H9 (cell line): ENCODE measurements around the gene BCL6. TPM values are rescaled to one million over a fixed set of nuclear protein-coding genes. Genes with fewer than 3 reads are reported as not detected.

ENCODE experiments used
- DNase-seq: peaks from one replicate; pipeline ENCODE4 v3.0.0-alpha.2; 2017
- H2AFZ ChIP-seq: one replicate; pipeline ENCODE4 v1.6.1; 2013; ENCODE audit warnings: mild to moderate bottlenecking, low read length, control low read depth, moderate library complexity
- H2AK5ac ChIP-seq: 2 replicates; pipeline ENCODE4 v1.6.1; 2013; ENCODE audit warnings: low read length, control low read depth, mixed read lengths; ENCODE audit not compliant: insufficient read length
- H2BK120ac ChIP-seq: one replicate; pipeline ENCODE4 v1.6.1; 2013; ENCODE audit warnings: low read depth, mild to moderate bottlenecking, low read length, control low read depth, inconsistent platforms; ENCODE audit not compliant: poor library complexity, severe bottlenecking
- H2BK12ac ChIP-seq: 2 replicates; pipeline ENCODE4 v1.6.1; 2013; ENCODE audit warnings: low read length, control low read depth, mixed read lengths, low read depth; ENCODE audit not compliant: insufficient read length
- H2BK15ac ChIP-seq: 2 replicates; pipeline ENCODE4 v1.6.1; 2013; ENCODE audit warnings: low read depth, low read length, control low read depth
- H2BK20ac ChIP-seq: one replicate; pipeline ENCODE4 v1.6.1; 2013; ENCODE audit warnings: low read depth, mild to moderate bottlenecking, low read length, control low read depth, inconsistent platforms; ENCODE audit not compliant: poor library complexity, severe bottlenecking
- H2BK5ac ChIP-seq: 2 replicates; pipeline ENCODE4 v1.6.1; 2013; ENCODE audit warnings: low read length, control low read depth, mixed read lengths; ENCODE audit not compliant: insufficient read length
- H3K14ac ChIP-seq: 2 replicates; pipeline ENCODE4 v1.6.1; 2013; ENCODE audit warnings: low read length, control low read depth; ENCODE audit not compliant: insufficient read depth
- H3K18ac ChIP-seq: 2 replicates; pipeline ENCODE4 v1.6.1; 2013; ENCODE audit warnings: low read depth, mild to moderate bottlenecking, mixed read lengths, low read length, control low read depth; ENCODE audit not compliant: insufficient read length
- H3K23ac ChIP-seq: 2 replicates; pipeline ENCODE4 v1.6.1; 2013; ENCODE audit warnings: low read length, control low read depth, mixed read lengths, low read depth; ENCODE audit not compliant: insufficient read length
- H3K23me2 ChIP-seq: 2 replicates; pipeline ENCODE4 v1.6.1; 2013; ENCODE audit warnings: low read depth, mild to moderate bottlenecking, mixed read lengths, low read length, control low read depth; ENCODE audit not compliant: insufficient read length, poor library complexity, severe bottlenecking
- H3K27ac ChIP-seq: 2 replicates; pipeline ENCODE4 v1.5.1; 2013; ENCODE audit warnings: low read length, control low read depth, mixed read lengths, low read depth; ENCODE audit not compliant: insufficient read length
- H3K27me3 ChIP-seq: 2 replicates; pipeline ENCODE4 v1.6.1; 2013; ENCODE audit warnings: low read length, control low read depth, inconsistent platforms; ENCODE audit not compliant: insufficient read depth
- H3K4ac ChIP-seq: 2 replicates; pipeline ENCODE4 v1.6.1; 2013; ENCODE audit warnings: low read depth, mild to moderate bottlenecking, control low read depth, inconsistent platforms, low read length, moderate library complexity
- H3K4me1 ChIP-seq: 2 replicates; pipeline ENCODE4 v1.6.1; 2013; ENCODE audit warnings: low read length, control low read depth, inconsistent platforms; ENCODE audit not compliant: insufficient read depth
- H3K4me2 ChIP-seq: 2 replicates; pipeline ENCODE4 v1.6.1; 2013; ENCODE audit warnings: low read length, control low read depth, mixed read lengths; ENCODE audit not compliant: insufficient read length, insufficient read depth
- H3K56ac ChIP-seq: 2 replicates; pipeline ENCODE4 v1.6.1; 2013; ENCODE audit warnings: low read depth, mild to moderate bottlenecking, mixed read lengths, low read length, control low read depth; ENCODE audit not compliant: insufficient read length
- H3K79me1 ChIP-seq: 2 replicates; pipeline ENCODE4 v1.6.1; 2013; ENCODE audit warnings: low read depth, mild to moderate bottlenecking, moderate library complexity, low read length, control low read depth, inconsistent platforms; ENCODE audit not compliant: insufficient read depth, poor library complexity, severe bottlenecking
- H3K79me2 ChIP-seq: 2 replicates; pipeline ENCODE4 v1.6.1; 2013; ENCODE audit warnings: low read length, control low read depth, inconsistent platforms; ENCODE audit not compliant: insufficient read depth
- H3K9ac ChIP-seq: 2 replicates; pipeline ENCODE4 v1.6.1; 2013; ENCODE audit warnings: low read length, control low read depth, mixed read lengths; ENCODE audit not compliant: insufficient read length; ENCODE audit errors: extremely low read depth
- H3K9me3 ChIP-seq: one replicate; pipeline ENCODE4 v1.6.1; 2013; ENCODE audit warnings: low read depth, low read length, inconsistent platforms; ENCODE audit not compliant: control insufficient read depth
- H3T11ph ChIP-seq: one replicate; pipeline ENCODE4 v1.6.1; 2013; ENCODE audit warnings: mild to moderate bottlenecking, low read length, control low read depth, inconsistent platforms
- H4K20me1 ChIP-seq: one replicate; pipeline ENCODE4 v1.6.1; 2013; ENCODE audit not compliant: control insufficient read depth, insufficient read length, insufficient read depth
- H4K5ac ChIP-seq: 2 replicates; pipeline ENCODE4 v1.6.1; 2013; ENCODE audit warnings: low read depth, mild to moderate bottlenecking, mixed read lengths, low read length, control low read depth; ENCODE audit not compliant: insufficient read length
- H4K8ac ChIP-seq: replicated peaks from 2 replicates; pipeline ENCODE4 v1.6.1; 2013; ENCODE audit warnings: low read length, control low read depth, mixed read lengths, low read depth; ENCODE audit not compliant: insufficient read length
- H4K91ac ChIP-seq: 2 replicates; pipeline ENCODE4 v1.6.1; 2013; ENCODE audit warnings: low read depth, mild to moderate bottlenecking, moderate library complexity, mixed read lengths, low read length, control low read depth; ENCODE audit not compliant: insufficient read length
- H3K27ac Mint-ChIP-seq, 3 experiments: 2 replicates in 2 of 3; 3 replicates in 1 of 3; pipeline ENCODE4 v1.8.0; 2020 to 2021; ENCODE audit warnings: mixed read lengths in 3 of 3, mild to moderate bottlenecking in 1 of 3, moderate library complexity in 1 of 3
- H3K27me3 Mint-ChIP-seq: 2 replicates; pipeline ENCODE4 v1.8.0; 2021; ENCODE audit warnings: low read depth, mild to moderate bottlenecking, moderate library complexity, mixed read lengths
- H3K36me3 Mint-ChIP-seq, 3 experiments: 2 replicates in 2 of 3; 3 replicates in 1 of 3; pipeline ENCODE4 v1.8.0; 2020 to 2021; ENCODE audit warnings: low read depth in 3 of 3, mixed read lengths in 3 of 3; ENCODE audit not compliant: insufficient read depth in 1 of 3
- H3K4me1 Mint-ChIP-seq, 2 experiments: 2 replicates each; pipeline ENCODE4 v1.8.0; 2020; ENCODE audit warnings: mixed read lengths in 2 of 2
- H3K4me3 Mint-ChIP-seq, 2 experiments: 2 replicates in 1 of 2; 3 replicates in 1 of 2; pipeline ENCODE4 v1.8.0; 2020 to 2021; ENCODE audit warnings: mild to moderate bottlenecking in 2 of 2, mixed read lengths in 2 of 2, moderate library complexity in 1 of 2
- H3K9me3 Mint-ChIP-seq, 2 experiments: 2 replicates in 1 of 2; 3 replicates in 1 of 2; pipeline ENCODE4 v1.8.0; 2020; ENCODE audit warnings: mild to moderate bottlenecking in 2 of 2, mixed read lengths in 2 of 2, moderate library complexity in 1 of 2
- WGBS: extraction: QIAGEN DNeasy Blood & Tissue Kit; methylation state at CpG from one replicate; pipeline ENCODE4 v1.1.7; 2013; ENCODE audit warnings: missing lambda C conversion rate, low lambda C conversion rate, mixed read lengths; ENCODE audit not compliant: insufficient read length; ENCODE audit errors: extremely low coverage; 5-methylcytosine and 5-hydroxymethylcytosine counted together
- total RNA-seq: library from RNA; stranded (reverse); gene quantifications from 2 replicates; pipeline ENCODE4 v1.2.1, GENCODE V29; 2021
- TF ChIP-seq, protein P1 (sequence below): fragments of 200-600 bp; sonication (generic); conservative IDR thresholded peaks from 3 replicates; pipeline ENCODE4 v1.8.0; 2021; ENCODE audit warnings: antibody characterized with exemption, mild to moderate bottlenecking

Gene BCL6
- total RNA-seq, 1 experiment from 2014 or later: 3.4 TPM

DNA sequence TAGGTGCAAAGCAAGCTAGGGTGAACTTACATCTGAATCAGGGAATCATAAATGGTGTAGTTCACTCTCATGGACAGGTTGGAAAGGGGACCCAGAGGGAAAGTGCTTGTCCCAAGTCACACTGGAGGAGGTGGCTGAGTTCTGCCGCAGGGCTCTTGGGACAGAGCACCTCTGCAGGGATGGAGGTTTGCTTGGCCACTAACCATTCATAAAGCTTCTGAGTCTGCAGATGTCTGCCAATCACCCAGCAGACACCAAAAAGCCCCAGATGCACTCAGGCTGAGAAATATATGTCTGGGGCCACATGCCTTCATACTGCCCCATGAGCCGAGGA, 25.0 kb downstream of the BCL6 start:
- Histone ChIP-seq H4K20me1 (no peaks in the 10 kb centered on the region), H3K56ac (no peak overlapping the region), H2AFZ (no peak overlapping the region), H3K4me2 (no peak overlapping the region), H2BK120ac (no peak overlapping the region), H2BK12ac (no peak overlapping the region), H3K9me3 (no peaks in the 10 kb centered on the region), H3K14ac (no peak overlapping the region), H2AK5ac (no peak overlapping the region), H4K8ac (no peak overlapping the region), H3T11ph (no peak overlapping the region), H3K23me2 (no peaks in the 10 kb centered on the region), H3K9ac (no peak overlapping the region), H4K91ac (no peak overlapping the region), H3K79me2 (no peaks in the 10 kb centered on the region), H2BK15ac (no peak overlapping the region), H3K4ac (no peak overlapping the region), H3K27ac (no peak overlapping the region), H2BK20ac (no peak overlapping the region), H3K23ac (no peak overlapping the region), H3K4me1 (no peaks in the 10 kb centered on the region), H3K79me1 (no peaks in the 10 kb centered on the region), H4K5ac (no peak overlapping the region), H3K27me3 (no peaks in the 10 kb centered on the region), H3K18ac (no peak overlapping the region), H2BK5ac (no peak overlapping the region)
- peaks cover 1 to 44% (median 34%) of the 10 kb centered on the region in 3 experiments; a peak in 6 of 7 replicates for H3K36me3 Mint-ChIP-seq
- TF ChIP-seq, protein P1, sequence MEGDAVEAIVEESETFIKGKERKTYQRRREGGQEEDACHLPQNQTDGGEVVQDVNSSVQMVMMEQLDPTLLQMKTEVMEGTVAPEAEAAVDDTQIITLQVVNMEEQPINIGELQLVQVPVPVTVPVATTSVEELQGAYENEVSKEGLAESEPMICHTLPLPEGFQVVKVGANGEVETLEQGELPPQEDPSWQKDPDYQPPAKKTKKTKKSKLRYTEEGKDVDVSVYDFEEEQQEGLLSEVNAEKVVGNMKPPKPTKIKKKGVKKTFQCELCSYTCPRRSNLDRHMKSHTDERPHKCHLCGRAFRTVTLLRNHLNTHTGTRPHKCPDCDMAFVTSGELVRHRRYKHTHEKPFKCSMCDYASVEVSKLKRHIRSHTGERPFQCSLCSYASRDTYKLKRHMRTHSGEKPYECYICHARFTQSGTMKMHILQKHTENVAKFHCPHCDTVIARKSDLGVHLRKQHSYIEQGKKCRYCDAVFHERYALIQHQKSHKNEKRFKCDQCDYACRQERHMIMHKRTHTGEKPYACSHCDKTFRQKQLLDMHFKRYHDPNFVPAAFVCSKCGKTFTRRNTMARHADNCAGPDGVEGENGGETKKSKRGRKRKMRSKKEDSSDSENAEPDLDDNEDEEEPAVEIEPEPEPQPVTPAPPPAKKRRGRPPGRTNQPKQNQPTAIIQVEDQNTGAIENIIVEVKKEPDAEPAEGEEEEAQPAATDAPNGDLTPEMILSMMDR: no peak
- H3K27me3 Mint-ChIP-seq: peaks cover 4% of the 10 kb centered on the region
- H3K4me3 Mint-ChIP-seq: peak overlapping the region in 1 of 2 experiments; percentile 28; a peak in 1 of 5 replicates
- no CpG with 5 or more reads among the region's 2 CpGs for WGBS
- no peak for DNase-seq
- H3K27ac Mint-ChIP-seq: peak overlapping the region in 2 of 3 experiments; percentile 37 to 76; a peak in 2 of 7 replicates
- H3K9me3 Mint-ChIP-seq: no peaks in the 10 kb centered on the region; a peak in 2 of 5 replicates
- peaks cover 20 to 26% of the 10 kb centered on the region in 2 experiments for H3K4me1 Mint-ChIP-seq
